ENCODE results near the gene SKI. TPM values are rescaled to one million over a fixed set of nuclear protein-coding genes. Genes with fewer than 3 reads are reported as not detected.

SKI gene
- total RNA-seq, 4 donors from 2014 or later: 60.2 to 157 (median 79.0) TPM

DNA sequence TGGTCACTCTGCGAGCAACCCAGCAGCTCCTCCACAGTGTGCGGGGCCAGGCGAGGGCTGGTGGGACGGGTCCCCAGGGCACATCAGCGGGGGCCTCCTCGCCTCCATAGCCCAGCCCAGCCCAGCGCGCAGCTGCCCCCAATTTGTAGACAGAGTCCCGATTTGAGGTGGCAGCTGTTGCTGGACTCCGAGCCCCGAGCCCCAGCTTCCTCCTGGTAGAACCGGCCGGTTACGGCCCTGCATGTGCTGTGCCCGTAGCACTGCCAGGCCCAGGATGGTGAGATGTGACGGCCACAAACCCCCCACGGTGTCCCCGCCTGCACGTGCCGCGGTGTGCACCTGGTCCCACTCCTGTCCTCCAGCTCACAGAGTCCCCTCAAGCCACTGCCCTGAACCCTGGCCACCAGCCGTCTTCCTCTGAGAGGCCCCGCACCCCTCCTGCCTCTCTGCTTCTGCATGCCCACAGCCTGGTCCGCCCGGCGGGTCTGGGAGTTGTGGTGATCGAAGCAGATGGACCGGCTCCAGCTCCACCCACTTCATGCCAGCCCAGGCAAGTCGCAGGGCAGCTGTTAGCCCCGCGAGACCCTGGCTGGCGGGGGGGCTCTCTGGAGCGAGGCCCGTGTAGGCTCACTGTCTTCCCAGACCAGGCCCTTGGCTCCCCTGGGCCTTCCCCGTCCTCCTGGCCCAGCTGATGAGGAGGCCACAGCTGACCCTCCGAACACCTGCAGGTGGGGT, 107.8 kb downstream of the SKI start:
- no peak for ATAC-seq
- WGBS, 2 donors (ENCODE audit: low coverage in 1 of 2): 90% methylated on average over 2 of the region's 36 CpGs; no CpG with 5 or more reads in 1 of the 2 donors
- peaks cover 2 to 8% (median 6%) of the 10 kb centered on the region in 3 donors for H3K4me1 ChIP-seq
- H3K27ac ChIP-seq: no peak overlapping the region
- H3K27me3 ChIP-seq: no peaks in the 10 kb centered on the region
- no peaks in the 10 kb centered on the region for H3K9me3 ChIP-seq
- no peak overlapping the region for H3K4me3 ChIP-seq
- TF ChIP-seq EP300 (IDR thresholded peaks at IDR 0.05): no peak
- TF ChIP-seq, protein P1, sequence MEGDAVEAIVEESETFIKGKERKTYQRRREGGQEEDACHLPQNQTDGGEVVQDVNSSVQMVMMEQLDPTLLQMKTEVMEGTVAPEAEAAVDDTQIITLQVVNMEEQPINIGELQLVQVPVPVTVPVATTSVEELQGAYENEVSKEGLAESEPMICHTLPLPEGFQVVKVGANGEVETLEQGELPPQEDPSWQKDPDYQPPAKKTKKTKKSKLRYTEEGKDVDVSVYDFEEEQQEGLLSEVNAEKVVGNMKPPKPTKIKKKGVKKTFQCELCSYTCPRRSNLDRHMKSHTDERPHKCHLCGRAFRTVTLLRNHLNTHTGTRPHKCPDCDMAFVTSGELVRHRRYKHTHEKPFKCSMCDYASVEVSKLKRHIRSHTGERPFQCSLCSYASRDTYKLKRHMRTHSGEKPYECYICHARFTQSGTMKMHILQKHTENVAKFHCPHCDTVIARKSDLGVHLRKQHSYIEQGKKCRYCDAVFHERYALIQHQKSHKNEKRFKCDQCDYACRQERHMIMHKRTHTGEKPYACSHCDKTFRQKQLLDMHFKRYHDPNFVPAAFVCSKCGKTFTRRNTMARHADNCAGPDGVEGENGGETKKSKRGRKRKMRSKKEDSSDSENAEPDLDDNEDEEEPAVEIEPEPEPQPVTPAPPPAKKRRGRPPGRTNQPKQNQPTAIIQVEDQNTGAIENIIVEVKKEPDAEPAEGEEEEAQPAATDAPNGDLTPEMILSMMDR (IDR thresholded peaks at IDR 0.05): no peak
- no peak for TF ChIP-seq POLR2A (IDR thresholded peaks at IDR 0.05)
- TF ChIP-seq POLR2AphosphoS5 (IDR thresholded peaks at IDR 0.05): no peak
- H3K36me3 ChIP-seq: no peaks in the 10 kb centered on the region

DNA sequence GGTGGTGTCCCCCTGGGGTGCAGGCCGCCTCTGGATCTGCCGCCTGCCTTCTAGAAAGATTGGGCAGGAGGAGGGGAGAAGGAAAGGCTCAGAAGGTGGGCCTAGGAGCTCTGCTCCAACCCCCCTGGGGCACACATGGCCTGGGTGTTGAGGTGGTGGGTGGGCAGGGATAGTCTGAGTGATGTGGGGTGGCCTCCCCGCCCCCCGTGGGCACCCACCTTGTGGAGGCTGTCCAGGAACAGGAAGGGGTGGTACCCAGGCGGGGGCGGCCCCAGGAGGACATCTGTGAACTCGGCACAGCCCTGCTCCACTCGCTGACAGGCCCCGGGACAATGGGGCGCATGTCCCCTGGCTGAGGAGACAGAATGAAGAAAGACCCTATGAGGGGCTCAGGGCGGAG, 108.4 kb downstream of the SKI start:
- H3K27ac ChIP-seq: no peak overlapping the region
- H3K4me3 ChIP-seq: no peak overlapping the region
- no peaks in the 10 kb centered on the region for H3K36me3 ChIP-seq
- ATAC-seq: no peak
- no CpG with 5 or more reads among the region's 11 CpGs for WGBS, 2 donors (ENCODE audit: low coverage in 1 of 2)
- H3K4me1 ChIP-seq: peaks cover 0 to 1% (median 0%) of the 10 kb centered on the region in 3 donors
- H3K27me3 ChIP-seq: no peaks in the 10 kb centered on the region
- TF ChIP-seq, protein P1 (IDR thresholded peaks at IDR 0.05): no peak
- no peak for TF ChIP-seq POLR2AphosphoS5 (IDR thresholded peaks at IDR 0.05)
- TF ChIP-seq EP300 (IDR thresholded peaks at IDR 0.05): no peak
- TF ChIP-seq POLR2A (IDR thresholded peaks at IDR 0.05): no peak
- H3K9me3 ChIP-seq: no peaks in the 10 kb centered on the region

DNA sequence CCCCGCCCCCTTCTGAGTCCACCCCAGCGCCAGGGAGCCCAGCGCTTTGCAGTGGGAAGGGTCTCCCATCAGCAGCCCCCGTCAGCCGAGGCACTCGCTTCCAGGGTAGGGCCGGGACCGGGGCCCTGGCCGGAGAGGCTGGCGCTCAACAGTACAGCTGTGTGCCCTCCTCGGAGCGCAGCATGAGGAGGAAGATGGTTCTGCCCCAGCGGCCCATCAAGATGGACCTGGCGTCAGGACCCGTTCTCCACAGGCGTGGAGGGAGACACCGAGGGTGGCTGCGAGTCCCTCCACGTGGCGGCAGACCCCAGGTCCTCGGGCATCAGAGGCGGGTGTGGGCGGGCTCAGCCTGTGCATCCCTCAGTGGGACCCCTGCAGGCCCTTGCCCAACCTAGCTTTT, 109.0 kb downstream of the SKI start:
- no peaks in the 10 kb centered on the region for H3K4me1 ChIP-seq
- ATAC-seq: no peak
- 100% methylated on average over 1 of the region's 23 CpGs; no CpG with 5 or more reads in 1 of the 2 donors for WGBS, 2 donors (ENCODE audit: low coverage in 1 of 2)
- no peaks in the 10 kb centered on the region for H3K36me3 ChIP-seq
- H3K27ac ChIP-seq: no peak overlapping the region
- TF ChIP-seq, protein P1 (IDR thresholded peaks at IDR 0.05): no peak
- no peak for TF ChIP-seq EP300 (IDR thresholded peaks at IDR 0.05)
- TF ChIP-seq POLR2A (IDR thresholded peaks at IDR 0.05): no peak
- TF ChIP-seq POLR2AphosphoS5 (IDR thresholded peaks at IDR 0.05): no peak
- H3K9me3 ChIP-seq: no peaks in the 10 kb centered on the region
- no peak overlapping the region for H3K4me3 ChIP-seq
- H3K27me3 ChIP-seq: no peaks in the 10 kb centered on the region

DNA sequence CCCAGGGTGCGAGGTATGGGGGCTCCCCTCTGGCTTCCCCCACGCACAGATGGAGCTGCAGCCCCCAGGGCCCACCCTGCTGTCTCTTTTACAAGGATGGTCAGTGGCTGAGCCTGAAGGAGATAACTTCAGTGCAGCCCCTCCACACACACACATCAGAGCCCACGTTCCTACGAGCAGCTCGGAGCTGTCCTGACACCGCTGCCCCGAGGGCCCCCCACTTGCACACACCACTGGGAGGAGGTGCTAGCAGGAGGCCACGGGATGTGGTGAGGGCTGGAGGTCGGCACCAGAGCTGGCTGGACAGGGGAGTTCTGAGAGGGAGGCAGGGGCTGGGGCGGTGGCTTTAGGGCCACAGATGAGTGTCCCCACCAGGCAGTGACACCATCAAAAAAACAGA, 109.4 kb downstream of the SKI start:
- H3K4me1 ChIP-seq: no peaks in the 10 kb centered on the region
- TF ChIP-seq POLR2AphosphoS5 (IDR thresholded peaks at IDR 0.05): no peak
- TF ChIP-seq, protein P1 (IDR thresholded peaks at IDR 0.05): no peak
- no peak for TF ChIP-seq EP300 (IDR thresholded peaks at IDR 0.05)
- TF ChIP-seq POLR2A (IDR thresholded peaks at IDR 0.05): no peak
- H3K27me3 ChIP-seq: no peaks in the 10 kb centered on the region
- no peak overlapping the region for H3K27ac ChIP-seq
- WGBS, 2 donors (ENCODE audit: low coverage in 1 of 2): no CpG with 5 or more reads among the region's 10 CpGs
- no peaks in the 10 kb centered on the region for H3K9me3 ChIP-seq
- no peak overlapping the region for H3K4me3 ChIP-seq
- no peak for ATAC-seq
- H3K36me3 ChIP-seq: no peaks in the 10 kb centered on the region
